ENCODE data around the gene FPR1.

FPR1 gene

DNA sequence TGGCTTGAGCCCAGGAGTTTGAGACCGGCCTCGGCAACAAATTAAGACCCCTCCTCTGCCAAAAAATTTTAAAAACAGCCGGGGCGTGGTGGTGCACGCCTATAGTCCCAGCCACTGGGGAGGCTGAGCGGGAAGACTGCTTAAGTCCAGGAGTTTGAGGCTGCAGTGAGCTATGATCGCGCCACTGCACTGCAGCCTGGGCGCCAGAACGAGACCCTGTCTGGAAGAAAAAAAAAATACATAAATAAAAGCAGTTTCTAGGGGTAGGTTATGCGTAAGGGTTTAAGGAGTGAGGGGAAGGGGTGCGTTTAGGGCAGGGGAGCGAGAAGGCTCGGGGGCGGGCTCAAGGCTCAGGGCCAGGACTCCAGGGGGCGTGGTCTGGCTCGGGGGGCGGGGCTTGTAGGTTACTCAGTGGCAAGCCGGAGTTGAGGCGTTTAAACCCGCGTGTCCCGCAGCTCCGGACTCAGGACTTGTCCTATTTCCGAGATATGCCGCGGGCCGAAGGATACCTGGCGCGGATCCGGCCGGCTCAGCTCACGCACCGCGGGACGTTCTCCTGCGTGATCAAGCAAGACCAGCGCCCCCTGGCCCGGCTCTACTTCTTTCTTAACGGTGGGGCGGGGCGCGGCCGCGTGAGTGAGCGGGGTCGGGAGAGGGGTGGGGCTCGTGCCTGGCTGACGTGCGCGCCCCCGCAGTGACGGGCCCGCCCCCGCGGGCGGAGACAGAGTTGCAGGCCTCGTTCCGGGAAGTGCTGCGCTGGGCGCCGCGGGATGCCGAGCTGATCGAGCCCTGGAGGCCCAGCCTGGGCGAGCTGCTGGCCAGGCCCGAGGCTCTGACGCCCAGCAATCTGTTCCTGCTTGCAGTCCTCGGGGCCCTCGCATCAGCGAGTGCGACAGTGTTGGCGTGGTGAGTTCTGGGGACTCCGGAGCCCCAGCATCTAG lies 47.8 kb downstream of the FPR1 start:
- in situ Hi-C loops (cut with MboI; ENCODE audit: low pct_unique_long_range_greater_than_20kb, low sequenced_read_pairs, unreplicated experiment) = no loop called here
- peak; percentile 98 for DNase-seq (ENCODE audit: low spot score)
- TF ChIP-seq, protein P1, sequence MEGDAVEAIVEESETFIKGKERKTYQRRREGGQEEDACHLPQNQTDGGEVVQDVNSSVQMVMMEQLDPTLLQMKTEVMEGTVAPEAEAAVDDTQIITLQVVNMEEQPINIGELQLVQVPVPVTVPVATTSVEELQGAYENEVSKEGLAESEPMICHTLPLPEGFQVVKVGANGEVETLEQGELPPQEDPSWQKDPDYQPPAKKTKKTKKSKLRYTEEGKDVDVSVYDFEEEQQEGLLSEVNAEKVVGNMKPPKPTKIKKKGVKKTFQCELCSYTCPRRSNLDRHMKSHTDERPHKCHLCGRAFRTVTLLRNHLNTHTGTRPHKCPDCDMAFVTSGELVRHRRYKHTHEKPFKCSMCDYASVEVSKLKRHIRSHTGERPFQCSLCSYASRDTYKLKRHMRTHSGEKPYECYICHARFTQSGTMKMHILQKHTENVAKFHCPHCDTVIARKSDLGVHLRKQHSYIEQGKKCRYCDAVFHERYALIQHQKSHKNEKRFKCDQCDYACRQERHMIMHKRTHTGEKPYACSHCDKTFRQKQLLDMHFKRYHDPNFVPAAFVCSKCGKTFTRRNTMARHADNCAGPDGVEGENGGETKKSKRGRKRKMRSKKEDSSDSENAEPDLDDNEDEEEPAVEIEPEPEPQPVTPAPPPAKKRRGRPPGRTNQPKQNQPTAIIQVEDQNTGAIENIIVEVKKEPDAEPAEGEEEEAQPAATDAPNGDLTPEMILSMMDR (IDR thresholded peaks at IDR 0.05; ENCODE audit: extremely low read depth, insufficient read depth, missing control alignments) = peak; percentile 46

DNA sequence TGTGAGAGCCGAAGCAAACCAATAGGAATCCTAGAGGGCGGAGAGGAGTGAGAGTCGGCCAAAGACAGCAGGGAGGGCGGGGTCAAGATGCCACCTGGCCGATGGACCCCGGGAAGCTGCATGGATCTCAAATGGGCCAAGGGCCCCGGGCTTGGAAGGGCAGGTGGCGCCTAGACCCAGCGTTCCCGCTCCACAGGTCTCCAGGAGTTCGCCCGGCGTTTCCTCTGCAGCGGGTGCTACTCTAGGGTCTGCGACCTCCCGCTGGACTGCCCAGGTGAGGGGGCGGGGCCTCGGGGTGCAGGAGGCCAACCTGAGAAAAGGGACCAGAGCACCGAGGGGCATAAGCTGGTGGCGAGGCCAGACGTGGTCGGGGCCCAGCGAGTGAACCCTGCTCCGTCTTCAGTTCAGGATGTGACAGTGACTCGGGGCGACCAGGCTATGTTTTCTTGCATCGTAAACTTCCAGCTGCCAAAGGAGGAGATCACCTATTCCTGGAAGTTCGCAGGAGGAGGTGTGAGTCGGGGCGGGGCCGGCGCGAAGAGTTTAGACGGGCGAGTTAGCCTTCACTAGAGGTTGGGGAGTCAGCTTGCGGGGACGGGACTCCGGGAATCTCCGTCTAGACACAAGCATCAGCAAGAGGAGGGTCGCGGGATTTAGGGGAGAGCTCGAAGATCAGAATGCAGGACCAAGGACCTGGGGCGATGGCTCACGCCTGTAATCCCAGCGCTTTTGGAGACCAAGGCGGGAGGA lies 48.7 kb downstream of the FPR1 start:
- in situ Hi-C loops (cut with MboI; ENCODE audit: low pct_unique_long_range_greater_than_20kb, low sequenced_read_pairs, unreplicated experiment) = no loop called here
- TF ChIP-seq, protein P1 (IDR thresholded peaks at IDR 0.05; ENCODE audit: extremely low read depth, insufficient read depth, missing control alignments) = no peak
- no peak for DNase-seq (ENCODE audit: low spot score)

DNA sequence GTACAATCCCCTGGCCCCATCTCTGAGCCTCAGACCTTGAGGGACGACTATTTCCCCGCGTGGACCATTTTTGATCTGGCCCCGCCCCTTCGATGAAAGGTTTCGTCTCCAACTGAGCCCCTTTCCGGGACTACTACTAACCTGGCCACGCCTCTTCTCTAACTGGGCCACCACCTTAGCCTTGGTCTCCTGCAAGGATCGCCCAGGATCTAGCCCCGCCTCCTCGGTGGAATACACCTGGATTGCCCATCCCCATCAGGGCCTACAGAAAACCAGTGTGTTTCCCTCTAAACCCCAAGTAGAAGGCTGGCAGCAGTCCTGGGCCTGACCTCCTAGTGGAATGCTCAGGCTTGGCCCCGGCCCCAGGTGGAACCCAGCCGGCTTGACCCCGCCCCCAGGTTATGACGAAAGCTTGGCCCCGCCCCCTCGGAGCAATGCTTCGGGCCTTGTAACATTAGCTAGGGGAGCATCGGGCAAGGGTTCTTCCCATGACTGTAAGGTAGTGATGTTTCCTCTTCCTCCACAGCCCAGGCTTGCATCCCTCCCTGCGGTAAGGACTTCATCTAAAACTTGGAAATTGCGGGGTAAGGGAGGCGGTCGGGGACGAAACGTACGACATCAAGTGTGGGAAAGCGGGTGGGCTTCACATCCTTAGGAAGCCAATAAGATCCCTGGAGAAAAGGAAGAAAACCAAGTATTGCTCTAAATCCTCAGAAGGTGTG lies 49.4 kb downstream of the FPR1 start:
- in situ Hi-C loops (cut with MboI; ENCODE audit: low pct_unique_long_range_greater_than_20kb, low sequenced_read_pairs, unreplicated experiment) = no loop called here
- TF ChIP-seq, protein P1 (IDR thresholded peaks at IDR 0.05; ENCODE audit: extremely low read depth, insufficient read depth, missing control alignments) = no peak
- no peak for DNase-seq (ENCODE audit: low spot score)

DNA sequence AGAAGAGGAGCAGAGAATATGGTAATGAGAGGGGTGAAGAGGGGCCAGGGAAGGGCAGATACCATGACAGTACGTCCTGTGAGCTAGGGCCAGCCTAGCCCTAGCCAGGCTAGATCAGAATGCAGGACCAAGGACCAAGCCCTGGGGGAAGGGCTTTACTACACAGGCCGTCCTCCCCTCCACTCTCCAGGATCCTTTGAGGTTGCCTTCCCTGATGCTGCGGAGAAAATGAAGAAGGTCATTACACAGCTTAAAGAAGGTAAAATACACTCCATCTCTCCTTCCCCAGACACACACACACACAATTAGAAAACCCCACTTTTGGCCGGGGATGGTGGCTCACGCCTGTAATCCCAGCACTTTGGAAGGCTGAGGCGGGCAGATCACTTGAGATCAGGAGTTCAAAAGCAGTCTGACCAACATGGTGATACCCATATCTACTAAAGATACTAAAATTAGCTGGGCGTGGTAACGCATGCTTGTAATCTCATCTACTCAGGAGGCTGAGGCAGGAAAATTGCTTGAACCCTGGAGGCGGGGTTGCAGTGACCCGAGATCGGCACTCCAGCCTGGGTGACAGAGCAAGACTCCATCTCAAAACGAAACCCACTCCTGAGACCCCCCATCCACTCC lies 50.1 kb downstream of the FPR1 start:
- TF ChIP-seq, protein P1 (IDR thresholded peaks at IDR 0.05; ENCODE audit: extremely low read depth, insufficient read depth, missing control alignments) = no peak
- DNase-seq (ENCODE audit: low spot score) = no peak
- in situ Hi-C loops (cut with MboI; ENCODE audit: low pct_unique_long_range_greater_than_20kb, low sequenced_read_pairs, unreplicated experiment) = no loop called here

DNA sequence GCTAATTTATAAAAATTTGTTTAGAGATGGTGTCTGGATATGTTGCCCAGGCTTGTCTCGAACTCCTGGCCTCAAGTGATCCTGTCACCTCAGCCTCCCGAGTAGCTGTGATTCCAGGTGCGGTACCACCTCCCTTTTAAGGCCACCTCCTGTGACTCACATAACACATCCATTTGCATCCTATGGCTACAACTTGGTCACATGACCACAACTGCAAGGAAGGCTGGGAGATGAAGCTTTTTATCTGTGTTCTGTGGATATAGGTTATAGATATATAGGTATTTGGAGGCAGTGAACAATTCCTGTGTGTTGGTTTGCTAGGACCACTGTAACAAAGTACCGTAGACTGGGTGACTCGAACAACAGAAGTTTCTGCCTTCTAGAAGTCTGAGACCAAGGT lies 52.5 kb downstream of the FPR1 start:
- TF ChIP-seq, protein P1 (IDR thresholded peaks at IDR 0.05; ENCODE audit: extremely low read depth, insufficient read depth, missing control alignments) = no peak
- no peak for DNase-seq (ENCODE audit: low spot score)
- in situ Hi-C loops (cut with MboI; ENCODE audit: low pct_unique_long_range_greater_than_20kb, low sequenced_read_pairs, unreplicated experiment) = no loop called here

DNA sequence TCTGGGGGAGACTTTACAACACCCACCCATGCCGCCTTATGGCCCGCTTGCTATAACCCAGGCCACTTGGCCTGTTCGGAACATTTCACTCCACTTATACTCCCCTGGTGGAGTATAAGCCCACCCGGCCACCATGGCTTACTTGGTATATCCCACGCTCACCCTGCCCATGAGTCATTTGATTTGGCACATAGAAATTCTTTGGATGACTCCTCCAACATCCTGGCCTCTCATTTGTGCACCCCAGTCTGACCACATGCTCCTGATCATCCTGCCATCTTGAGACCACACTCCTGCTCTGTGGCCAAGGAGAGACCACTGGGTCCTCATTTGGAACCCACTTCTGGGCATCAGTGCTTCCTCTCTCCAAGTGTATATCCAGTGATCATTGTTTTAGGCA lies 53.4 kb downstream of the FPR1 start:
- in situ Hi-C loops (cut with MboI; ENCODE audit: low pct_unique_long_range_greater_than_20kb, low sequenced_read_pairs, unreplicated experiment) = no loop called here
- no peak for DNase-seq (ENCODE audit: low spot score)
- TF ChIP-seq, protein P1 (IDR thresholded peaks at IDR 0.05; ENCODE audit: extremely low read depth, insufficient read depth, missing control alignments) = no peak

All from GM13977 (cell line).